HepG2 (cell line): ENCODE measurements around the gene RALY. TPM values are rescaled to one million over a fixed set of nuclear protein-coding genes. Genes with fewer than 3 reads are reported as not detected.

ENCODE experiments used
- ATAD3A ChIP-seq: sonication (generic); formaldehyde crosslinking; IDR thresholded peaks from 2 replicates; pipeline ENCODE4 v1.4.0; 2020; ENCODE audit warnings: missing genetic modification reagents
- BCL3 ChIP-seq: sonication (generic); formaldehyde crosslinking; IDR thresholded peaks from 2 replicates; pipeline ENCODE4 v1.5.1; 2020; ENCODE audit warnings: mild to moderate bottlenecking, missing genetic modification reagents, moderate library complexity
- CENPT ChIP-seq: sonication (generic); formaldehyde crosslinking; IDR thresholded peaks from 2 replicates; pipeline ENCODE4 v1.8.0; 2022; ENCODE audit warnings: low read depth, mild to moderate bottlenecking, moderate library complexity, missing genetic modification reagents
- ESRRA ChIP-seq: sonication (generic); formaldehyde crosslinking; IDR thresholded peaks from 2 replicates; pipeline ENCODE4 v1.5.1; 2020; ENCODE audit warnings: mild to moderate bottlenecking, low read depth, missing genetic modification reagents
- FOXC1 ChIP-seq: sonication (generic); formaldehyde crosslinking; IDR thresholded peaks from 2 replicates; pipeline ENCODE4 v1.8.0; 2022; ENCODE audit warnings: mild to moderate bottlenecking, missing genetic modification reagents, borderline replicate concordance
- FOXK2 ChIP-seq: fragments of 450-650 bp; IDR thresholded peaks from 2 replicates; pipeline ENCODE4 v1.6.1; 2016
- HMG20A ChIP-seq: IDR thresholded peaks from 2 replicates; pipeline ENCODE4 v1.6.1; 2016; ENCODE audit warnings: borderline replicate concordance
- HMGA1 ChIP-seq: sonication (generic); formaldehyde crosslinking; conservative IDR thresholded peaks from 2 replicates; pipeline ENCODE4 v1.4.0; 2020; ENCODE audit warnings: missing genetic modification reagents
- JDP2 ChIP-seq: sonication (generic); formaldehyde crosslinking; IDR thresholded peaks from 2 replicates; pipeline ENCODE4 v1.8.1; 2022; ENCODE audit warnings: missing genetic modification reagents, borderline replicate concordance
- MAFK ChIP-seq, 2 experiments: IDR thresholded peaks in 1 of 2; conservative IDR thresholded peaks in 1 of 2; 2 replicates each; pipeline ENCODE4 v1.6.1; 2011; ENCODE audit warnings: improper control_type of control experiment in 2 of 2, low read length in 2 of 2
- MAZ ChIP-seq, 2 experiments: sonication (generic) in 1 of 2; formaldehyde crosslinking in 1 of 2; IDR thresholded peaks; 2 replicates each; pipeline versions ENCODE4 v1.5.0 to v1.6.1; 2012 to 2020; ENCODE audit warnings: low read depth in 2 of 2, mild to moderate bottlenecking in 2 of 2, borderline replicate concordance in 1 of 2, improper control_type of control experiment in 1 of 2, low read length in 1 of 2, missing genetic modification reagents in 1 of 2, moderate library complexity in 1 of 2
- RFX3 ChIP-seq: IDR thresholded peaks from 2 replicates; pipeline ENCODE4 v1.6.1; 2016; ENCODE audit warnings: missing biosample characterization, missing genetic modification reagents
- SKI ChIP-seq: fragments of 450-650 bp; IDR thresholded peaks from one replicate; pipeline ENCODE4 v1.6.1; 2018; ENCODE audit warnings: mild to moderate bottlenecking; ENCODE audit not compliant: partially characterized antibody
- SMYD3 ChIP-seq: sonication (generic); formaldehyde crosslinking; IDR thresholded peaks from 2 replicates; pipeline ENCODE4 v1.8.1; 2023; ENCODE audit warnings: mild to moderate bottlenecking, missing genetic modification reagents
- SRSF1 ChIP-seq: fragments of 200-400 bp; formaldehyde crosslinking; optimal IDR thresholded peaks from 2 replicates; pipeline ENCODE3; 2017; ENCODE audit warnings: mild to moderate bottlenecking, low read depth, low read length, moderate library complexity
- SRSF4 ChIP-seq: fragments of 200-400 bp; formaldehyde crosslinking; IDR thresholded peaks from one replicate; pipeline ENCODE4 v1.6.1; 2018; ENCODE audit warnings: mild to moderate bottlenecking, low read depth, low read length, moderate library complexity; ENCODE audit not compliant: poor library complexity, severe bottlenecking
- SRSF9 ChIP-seq: fragments of 200-400 bp; formaldehyde crosslinking; IDR thresholded peaks from 2 replicates; pipeline ENCODE4 v1.6.1; 2018; ENCODE audit warnings: borderline replicate concordance, mild to moderate bottlenecking, low read depth, low read length; ENCODE audit not compliant: insufficient read depth, poor library complexity, severe bottlenecking
- TBP ChIP-seq: sonication (generic); formaldehyde crosslinking; IDR thresholded peaks from 2 replicates; pipeline ENCODE4 v1.5.0; 2020; ENCODE audit warnings: missing genetic modification reagents
- ZNF143 ChIP-seq: sonication (generic); formaldehyde crosslinking; IDR thresholded peaks from 2 replicates; pipeline ENCODE4 v1.4.0; 2020; ENCODE audit warnings: missing genetic modification reagents
- ZNF180 ChIP-seq: sonication (generic); formaldehyde crosslinking; IDR thresholded peaks from 2 replicates; pipeline ENCODE4 v1.4.0; 2020; ENCODE audit warnings: low read depth, missing genetic modification reagents, borderline replicate concordance
- ZNF207 ChIP-seq: fragments of 450-650 bp; IDR thresholded peaks from 2 replicates; pipeline ENCODE4 v1.6.1; 2016; ENCODE audit warnings: antibody characterized with exemption, borderline replicate concordance
- ZNF414 ChIP-seq: sonication (generic); formaldehyde crosslinking; IDR thresholded peaks from 2 replicates; pipeline ENCODE4 v1.5.0; 2020; ENCODE audit warnings: missing genetic modification reagents
- ZNF547 ChIP-seq: sonication (generic); formaldehyde crosslinking; IDR thresholded peaks from 2 replicates; pipeline ENCODE4 v1.5.1; 2020; ENCODE audit warnings: mild to moderate bottlenecking, missing genetic modification reagents
- ZNF672 ChIP-seq: sonication (generic); formaldehyde crosslinking; IDR thresholded peaks from 2 replicates; pipeline ENCODE4 v1.8.1; 2022; ENCODE audit warnings: missing genetic modification reagents
- ZNF737 ChIP-seq: sonication (generic); formaldehyde crosslinking; IDR thresholded peaks from 2 replicates; pipeline ENCODE4 v1.5.0; 2020; ENCODE audit warnings: missing genetic modification reagents, mild to moderate bottlenecking, borderline replicate concordance
- ZNF775 ChIP-seq: sonication (generic); formaldehyde crosslinking; IDR thresholded peaks from 2 replicates; pipeline ENCODE4 v1.4.0; 2020; ENCODE audit warnings: missing genetic modification reagents, mild to moderate bottlenecking, moderate library complexity, borderline replicate concordance
- ZNF816 ChIP-seq: sonication (generic); formaldehyde crosslinking; IDR thresholded peaks from 2 replicates; pipeline ENCODE4 v1.8.0; 2022; ENCODE audit warnings: missing genetic modification reagents, mild to moderate bottlenecking, borderline replicate concordance
- ZNF841 ChIP-seq: sonication (generic); formaldehyde crosslinking; IDR thresholded peaks from 2 replicates; pipeline ENCODE4 v1.8.1; 2023; ENCODE audit warnings: missing genetic modification reagents, borderline replicate concordance
- ZSCAN22 ChIP-seq: sonication (generic); formaldehyde crosslinking; IDR thresholded peaks from 2 replicates; pipeline ENCODE4 v1.4.0; 2020; ENCODE audit warnings: mild to moderate bottlenecking, missing genetic modification reagents
- polyA plus RNA-seq, 8 experiments: library from polyadenylated mRNA; depleted of rRNA in 3 of 8; stranded (reverse) in 7 of 8; unstranded in 1 of 8; fragments of >200 nt; fragmentation: Illumina TruSeq in 4 of 8; extraction: Trizol in 4 of 8; gene quantifications; 2 replicates each; pipeline versions ENCODE4 v1.2.1 to v1.2.3, GENCODE V29; 2011 to 2016; ENCODE audit warnings: low read depth in 4 of 8, missing spikeins in 1 of 8, mixed read lengths in 1 of 8; ENCODE audit not compliant: insufficient read depth in 1 of 8
- total RNA-seq, 5 experiments: library from RNA; depleted of rRNA; stranded (reverse); fragments of >200 nt; fragmentation: Illumina TruSeq; extraction: Trizol; gene quantifications; 2 replicates each; pipeline ENCODE4 v1.2.3, GENCODE V29; 2016; ENCODE audit warnings: low read depth in 1 of 5

The RALY gene
- total and polyA plus RNA-seq, 2 of the 13 experiments (the other 11 are each of a cell fraction or from before 2014, with no cell fraction given), result 178 to 186 TPM

GRCh38 chr20:34111702-34112599 lies 118.2 kb downstream of the RALY start, which contains the start of gene EIF2S2 (continued):
- 0 out of 4 replicates have a peak, but pooled peaks of 1 of the 2 experiments have one; percentile 19 for TF ChIP-seq MAFK (conservative IDR thresholded peaks at IDR 0.05 in 1 of 2, IDR thresholded peaks at IDR 0.05 in 1 of 2; ENCODE audit: low read length in 2 of 2)
- TF ChIP-seq ZNF143 (CRISPR knock-in tag), result peak; percentile 100
- TF ChIP-seq SRSF4, result no peak
- TF ChIP-seq HMG20A (CRISPR knock-in tag), result peak; percentile 71
- TF ChIP-seq FOXC1 (CRISPR knock-in tag), result peak; percentile 99
- TF ChIP-seq JDP2 (CRISPR knock-in tag), result no peak; the same call in 1 of the 2 replicates
- TF ChIP-seq TBP (CRISPR knock-in tag), result peak; percentile 96
- peak; percentile 95 for TF ChIP-seq FOXK2
- no peak for TF ChIP-seq ZNF841
- no peak for TF ChIP-seq HMGA1 (CRISPR knock-in tag)
- TF ChIP-seq ZNF414 (CRISPR knock-in tag), result peak; percentile 99
- TF ChIP-seq ZNF207, result no peak
- peak; percentile 81; the same call in 1 of the 2 replicates for TF ChIP-seq ZSCAN22 (CRISPR knock-in tag)
- peak; percentile 78; the same call in 1 of the 2 replicates for TF ChIP-seq CENPT (CRISPR knock-in tag)
- peak; percentile 94; the same call in 1 of the 2 replicates for TF ChIP-seq ZNF180
- no peak for TF ChIP-seq SRSF9
- peak; percentile 96 for TF ChIP-seq RFX3 (CRISPR knock-in tag)
- peak; percentile 84 for TF ChIP-seq ZNF547 (CRISPR knock-in tag)
- peak; percentile 92 for TF ChIP-seq ZNF816 (CRISPR knock-in tag)
- TF ChIP-seq ZNF737 (CRISPR knock-in tag), result peak; percentile 98; the same call in 1 of the 2 replicates
- TF ChIP-seq MAZ (IDR thresholded peaks at IDR 0.05; ENCODE audit: borderline replicate concordance, low read depth, low read length), result peak; percentile 71; the same call in 1 of the 2 replicates
- TF ChIP-seq MAZ (CRISPR knock-in tag; IDR thresholded peaks at IDR 0.05; ENCODE audit: low read depth), result peak; percentile 98
- TF ChIP-seq SRSF1, result no peak
- peak; percentile 98 for TF ChIP-seq BCL3 (CRISPR knock-in tag)
- peak; percentile 83; the same call in 1 of the 2 replicates for TF ChIP-seq ZNF775 (CRISPR knock-in tag)
- peak; percentile 95 for TF ChIP-seq SMYD3 (CRISPR knock-in tag)
- TF ChIP-seq ZNF672 (CRISPR knock-in tag), result no peak
- peak; percentile 86 for TF ChIP-seq ESRRA (CRISPR knock-in tag)
- no peak; the same call in 1 of the 2 replicates for TF ChIP-seq ATAD3A (CRISPR knock-in tag)
- TF ChIP-seq SKI, result peak; percentile 69
